ENCODE data around the gene NMD3.

DNA sequence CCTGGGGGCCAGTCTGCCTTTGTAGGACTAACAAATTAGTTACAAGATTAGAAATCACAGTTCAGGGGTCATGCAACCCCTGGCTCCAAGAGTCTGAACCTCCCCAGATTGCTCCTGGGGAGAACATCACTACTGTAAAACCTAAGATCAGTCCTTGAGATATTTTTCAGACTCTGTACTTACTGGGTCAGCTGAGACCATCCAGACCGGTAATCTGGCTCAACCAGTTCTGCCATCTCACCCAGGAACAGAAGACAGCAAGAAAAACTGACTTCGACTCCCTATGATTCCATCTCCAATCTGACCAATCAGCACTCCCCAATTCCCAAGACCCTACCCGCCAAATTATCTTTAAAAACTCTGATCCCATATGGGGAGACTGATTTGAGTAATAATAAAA lies 47.5 kb downstream of the NMD3 start:
- TF ChIP-seq, protein P1, sequence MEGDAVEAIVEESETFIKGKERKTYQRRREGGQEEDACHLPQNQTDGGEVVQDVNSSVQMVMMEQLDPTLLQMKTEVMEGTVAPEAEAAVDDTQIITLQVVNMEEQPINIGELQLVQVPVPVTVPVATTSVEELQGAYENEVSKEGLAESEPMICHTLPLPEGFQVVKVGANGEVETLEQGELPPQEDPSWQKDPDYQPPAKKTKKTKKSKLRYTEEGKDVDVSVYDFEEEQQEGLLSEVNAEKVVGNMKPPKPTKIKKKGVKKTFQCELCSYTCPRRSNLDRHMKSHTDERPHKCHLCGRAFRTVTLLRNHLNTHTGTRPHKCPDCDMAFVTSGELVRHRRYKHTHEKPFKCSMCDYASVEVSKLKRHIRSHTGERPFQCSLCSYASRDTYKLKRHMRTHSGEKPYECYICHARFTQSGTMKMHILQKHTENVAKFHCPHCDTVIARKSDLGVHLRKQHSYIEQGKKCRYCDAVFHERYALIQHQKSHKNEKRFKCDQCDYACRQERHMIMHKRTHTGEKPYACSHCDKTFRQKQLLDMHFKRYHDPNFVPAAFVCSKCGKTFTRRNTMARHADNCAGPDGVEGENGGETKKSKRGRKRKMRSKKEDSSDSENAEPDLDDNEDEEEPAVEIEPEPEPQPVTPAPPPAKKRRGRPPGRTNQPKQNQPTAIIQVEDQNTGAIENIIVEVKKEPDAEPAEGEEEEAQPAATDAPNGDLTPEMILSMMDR (IDR thresholded peaks at IDR 0.05; ENCODE audit: low read length): no peak
- TF ChIP-seq EZH2 (IDR thresholded peaks at IDR 0.05; ENCODE audit: borderline replicate concordance, low read length): no peak
